SU-DHL-6 (cell line): ENCODE results near the gene COL4A2.

Experiments used
- CTCF ChIP-seq: fragments of 200-600 bp; sonication (generic); IDR thresholded peaks from one replicate; pipeline ENCODE4 v1.5.1; 2017; ENCODE audit warnings: antibody characterized with exemption, mild to moderate bottlenecking, low read length, moderate library complexity; ENCODE audit not compliant: insufficient read depth, poor library complexity, severe bottlenecking
- EZH2phosphoT487 ChIP-seq: fragments of 200-600 bp; sonication (generic), shearing (Covaris generic); conservative IDR thresholded peaks from 2 replicates; pipeline ENCODE4 v1.6.1; 2018; ENCODE audit warnings: mild to moderate bottlenecking, antibody characterized with exemption, low read length, moderate library complexity, mixed read lengths

GRCh38 chr13:110396913-110397381 lies 89.9 kb downstream of the COL4A2 start:
- TF ChIP-seq CTCF: no peak
- TF ChIP-seq EZH2phosphoT487: no peak
